Measurements from ENCODE around the gene TIMM44.
"Not testable (repeated sequence)": the region's sequence is repeated elsewhere in the genome, so short reads cannot be mapped to it uniquely, and the experiment has no call there.

Gene TIMM44

DNA sequence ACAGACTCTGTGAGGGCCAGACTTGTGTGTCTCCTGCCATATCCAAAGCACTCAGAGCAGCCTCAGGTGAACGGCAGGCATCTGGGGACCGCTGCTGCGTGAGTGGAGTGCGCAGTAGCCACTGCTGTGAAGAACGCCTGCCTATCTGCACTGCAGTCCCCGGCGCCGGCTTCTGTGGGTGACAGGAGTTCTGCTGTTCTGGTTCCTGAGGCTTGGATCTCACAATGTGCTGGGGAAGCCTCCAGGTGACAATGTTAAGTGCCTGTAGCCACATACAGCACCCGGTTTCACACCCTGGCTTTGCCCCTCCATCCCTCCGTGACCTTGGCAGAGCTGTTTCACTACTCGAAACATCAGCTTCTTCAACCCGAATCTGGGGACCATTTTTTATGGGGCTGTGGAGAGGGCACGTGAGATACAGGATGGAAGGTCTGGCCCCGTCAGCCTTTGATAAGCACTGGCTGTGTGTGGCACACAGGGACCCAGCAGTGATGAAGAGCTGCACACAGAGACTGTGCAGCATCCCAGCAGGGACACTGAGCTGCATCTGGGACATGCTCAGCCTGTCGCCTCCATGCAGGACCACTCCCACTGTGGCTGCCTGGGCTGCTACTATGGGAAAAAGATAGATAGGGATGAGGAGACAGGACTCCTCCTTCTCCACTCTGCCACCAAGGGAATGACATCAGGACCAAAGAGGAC, 33.7 kb upstream of the TIMM44 start:
- no peak overlapping the region for H3K4me3 ChIP-seq (ENCODE audit: low read depth, low read length)

DNA sequence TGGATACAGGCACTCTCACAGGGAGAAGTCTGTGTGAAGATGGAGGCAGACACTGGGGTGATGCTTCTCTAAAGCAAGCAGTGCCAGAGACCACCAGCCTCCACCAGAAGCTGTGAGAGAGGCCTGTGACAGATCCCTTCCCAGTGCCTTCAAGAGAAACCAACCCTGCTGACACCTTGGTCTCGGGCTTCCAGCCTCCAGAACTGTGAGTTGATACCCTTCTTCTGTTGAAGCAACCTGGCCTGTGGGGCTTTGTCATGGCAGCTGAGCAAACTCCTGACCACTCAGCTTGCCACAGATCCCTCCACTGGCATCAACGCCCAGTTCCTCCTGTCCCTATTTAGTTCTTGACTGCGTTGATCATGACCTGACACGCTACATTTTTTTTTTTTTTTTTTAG, 33.0 kb upstream of the TIMM44 start:
- no peak overlapping the region for H3K4me3 ChIP-seq (ENCODE audit: low read depth, low read length)

GRCh38 chr19:7975037-7975436, 31.6 kb upstream of the TIMM44 start:
- H3K4me3 ChIP-seq (ENCODE audit: low read depth, low read length), result no peak overlapping the region

DNA sequence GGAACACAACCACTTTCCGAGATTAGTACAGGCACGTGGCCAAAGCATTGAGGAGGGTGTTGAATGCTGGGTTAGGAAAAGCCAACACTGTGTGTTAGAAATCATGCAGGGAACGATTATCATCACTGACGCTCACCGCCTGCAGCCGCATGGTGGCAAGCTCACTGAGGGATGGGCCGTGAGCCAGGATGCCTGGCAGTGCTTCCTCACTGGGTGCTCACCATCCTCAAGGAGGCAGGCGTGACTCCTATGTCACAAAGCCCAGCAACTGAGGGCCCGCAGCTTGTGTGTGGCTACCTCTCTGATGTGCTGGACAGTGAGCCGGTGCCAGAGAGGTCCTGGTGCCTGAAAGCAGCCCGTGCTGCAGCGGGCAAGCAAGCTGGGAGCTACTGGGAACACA, 30.4 kb upstream of the TIMM44 start:
- no peak overlapping the region for H3K4me3 ChIP-seq (ENCODE audit: low read depth, low read length)

GRCh38 chr19:7971553-7972520, 28.4 kb upstream of the TIMM44 start:
- no peak overlapping the region for H3K4me3 ChIP-seq (ENCODE audit: low read depth, low read length)

DNA sequence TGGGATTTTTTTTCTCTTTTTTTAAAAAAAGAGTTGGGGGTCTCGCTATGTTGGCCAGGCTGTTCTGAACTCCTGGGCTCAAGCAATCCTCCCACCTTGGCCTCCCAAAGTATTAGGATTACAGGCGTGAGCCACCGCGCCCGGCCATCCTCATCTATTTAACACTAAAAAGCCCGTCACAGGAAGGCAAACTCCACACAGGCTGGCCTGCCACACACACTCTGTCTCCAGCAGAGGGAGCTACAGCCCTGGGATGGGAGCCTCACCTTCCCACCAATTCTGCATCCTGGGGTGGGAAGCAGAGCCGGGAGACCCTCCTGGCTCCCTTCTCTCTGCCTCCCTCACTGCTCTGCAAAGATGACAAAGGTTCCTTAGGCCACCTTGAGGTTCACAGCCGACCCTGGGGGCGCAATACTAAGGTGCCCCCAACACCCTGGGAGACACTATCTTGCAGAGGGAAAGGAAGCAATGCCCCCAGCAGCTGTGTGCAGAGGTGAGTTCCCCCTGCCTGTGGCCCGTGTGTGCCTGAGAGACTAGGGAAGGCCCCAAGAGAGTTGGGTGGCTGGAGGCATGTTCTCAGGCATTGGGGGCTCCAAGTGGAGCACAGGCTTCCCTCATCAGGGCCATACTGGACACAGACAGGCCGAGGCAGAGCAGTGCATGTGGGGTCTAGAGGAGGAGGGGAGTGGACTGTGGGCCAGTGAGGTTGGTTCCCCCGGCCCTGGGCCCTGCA, 27.4 kb upstream of the TIMM44 start:
- H3K4me3 ChIP-seq (ENCODE audit: low read depth, low read length), result no peak overlapping the region

GRCh38 chr19:7969555-7969939, 26.1 kb upstream of the TIMM44 start:
- H3K4me3 ChIP-seq (ENCODE audit: low read depth, low read length), result no peak overlapping the region

DNA sequence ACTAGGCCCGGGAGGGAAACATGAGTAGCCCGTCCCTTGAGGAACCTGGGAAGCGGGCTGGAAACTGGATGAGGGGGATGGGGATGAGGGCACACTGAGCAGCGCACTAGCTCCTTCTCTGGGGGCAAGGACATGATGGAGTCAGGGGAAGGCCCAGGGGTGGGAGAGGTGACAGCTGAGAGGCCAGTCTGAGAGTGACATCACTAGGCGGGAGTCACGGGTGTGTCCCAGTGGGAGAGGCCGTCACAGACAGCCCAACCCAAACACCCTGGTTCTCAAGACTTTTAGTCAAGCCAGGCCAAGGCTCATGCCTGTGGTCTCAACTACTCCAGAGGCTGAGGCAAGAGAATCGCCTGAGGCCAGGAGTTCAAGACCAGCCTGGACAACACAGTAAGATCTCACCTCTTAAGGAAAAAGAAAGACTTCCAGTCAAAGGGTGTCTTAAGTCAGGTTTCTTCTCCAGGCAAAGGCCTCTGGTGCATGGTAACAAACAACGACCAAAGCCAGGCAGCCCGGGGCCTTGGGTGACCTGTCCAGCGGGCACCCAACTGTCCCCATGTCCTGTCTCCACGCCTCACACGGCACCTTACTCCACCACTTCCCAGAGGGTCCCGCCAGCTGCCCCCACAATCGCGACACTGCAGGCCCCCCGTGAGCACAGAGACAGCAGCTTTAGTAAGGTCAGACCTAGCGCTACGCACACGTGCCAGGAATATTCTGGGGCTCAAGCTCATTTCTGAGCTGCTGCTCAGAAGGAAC, 25.5 kb upstream of the TIMM44 start:
- H3K4me3 ChIP-seq (ENCODE audit: low read depth, low read length), result no peak overlapping the region

DNA sequence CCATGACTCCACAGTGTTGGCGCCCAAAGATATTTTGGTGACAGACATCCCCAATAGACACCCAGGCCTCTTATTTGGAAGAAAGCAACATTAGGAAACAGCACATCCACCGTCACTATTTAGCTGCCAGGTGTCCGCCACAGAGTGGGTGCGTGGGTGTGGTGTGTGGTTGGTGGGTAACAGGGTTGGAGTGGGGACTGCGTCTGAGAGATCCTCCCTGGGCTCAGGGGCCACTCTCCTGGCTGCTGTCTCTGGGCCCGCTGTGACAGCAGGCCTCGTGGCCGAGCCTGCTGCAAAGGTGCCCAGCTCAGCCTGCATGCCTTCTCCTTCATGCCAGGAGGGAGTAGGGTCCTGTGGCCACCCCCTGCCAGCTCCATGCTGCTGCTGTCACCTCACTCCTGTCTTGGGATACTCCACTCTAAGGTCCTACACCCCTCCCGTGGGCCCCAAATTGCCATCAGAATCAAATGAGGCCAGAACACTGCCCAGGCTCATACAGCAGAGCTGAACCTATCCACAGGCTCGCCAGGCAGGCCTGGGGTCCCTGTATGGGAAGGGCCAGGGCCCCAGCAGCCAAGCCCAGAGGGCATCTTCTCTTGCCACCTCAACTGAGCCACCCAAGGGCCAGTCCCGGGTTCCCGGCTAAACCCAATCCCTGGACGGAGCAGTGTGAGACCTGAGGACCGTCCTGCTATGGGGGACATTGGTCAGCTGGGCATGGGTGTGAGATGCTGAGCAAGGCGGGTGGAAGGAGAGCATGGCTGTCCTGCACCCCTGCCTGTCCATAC, 24.7 kb upstream of the TIMM44 start:
- H3K4me3 ChIP-seq (ENCODE audit: low read depth, low read length), result no peak overlapping the region

GRCh38 chr19:7965921-7966665, 22.6 kb upstream of the TIMM44 start:
- no peak overlapping the region for H3K4me3 ChIP-seq (ENCODE audit: low read depth, low read length)

DNA sequence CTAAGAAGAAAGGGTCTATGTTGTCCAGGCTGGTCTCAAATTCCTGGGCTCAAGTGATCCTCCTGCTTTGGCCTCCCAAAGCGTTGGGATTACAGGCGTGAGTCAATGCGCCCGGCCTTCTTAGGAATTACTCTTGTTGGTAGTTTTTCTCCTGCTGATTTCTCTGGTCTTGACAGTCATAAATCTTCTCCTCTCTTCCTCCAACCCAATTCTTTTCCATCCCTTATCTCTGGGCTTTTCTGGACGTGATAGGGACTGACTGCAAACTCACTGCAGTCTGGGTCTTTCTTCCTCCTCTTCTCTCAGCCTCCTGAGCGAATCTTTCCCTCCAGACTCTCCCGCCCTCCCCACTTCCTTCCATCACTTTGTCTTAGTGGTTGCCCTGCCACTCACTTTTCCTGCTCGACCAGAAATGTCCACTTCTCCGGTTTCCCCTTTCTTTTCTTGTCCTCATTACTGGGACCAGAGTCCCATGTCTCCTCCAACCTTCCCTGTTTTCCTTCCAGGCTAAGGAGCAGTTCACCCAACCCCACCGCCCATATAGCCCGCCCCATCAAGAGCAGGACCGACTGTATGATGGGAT, 21.9 kb upstream of the TIMM44 start:
- no peak overlapping the region for H3K4me3 ChIP-seq (ENCODE audit: low read depth, low read length)

- no peak overlapping the region for H3K4me3 ChIP-seq (ENCODE audit: low read depth, low read length)
Observed at GRCh38 chr19:7963566-7963965, 20.1 kb upstream of the TIMM44 start.

GRCh38 chr19:7962644-7963268, 19.3 kb upstream of the TIMM44 start:
- no peak overlapping the region for H3K4me3 ChIP-seq (ENCODE audit: low read depth, low read length)

DNA sequence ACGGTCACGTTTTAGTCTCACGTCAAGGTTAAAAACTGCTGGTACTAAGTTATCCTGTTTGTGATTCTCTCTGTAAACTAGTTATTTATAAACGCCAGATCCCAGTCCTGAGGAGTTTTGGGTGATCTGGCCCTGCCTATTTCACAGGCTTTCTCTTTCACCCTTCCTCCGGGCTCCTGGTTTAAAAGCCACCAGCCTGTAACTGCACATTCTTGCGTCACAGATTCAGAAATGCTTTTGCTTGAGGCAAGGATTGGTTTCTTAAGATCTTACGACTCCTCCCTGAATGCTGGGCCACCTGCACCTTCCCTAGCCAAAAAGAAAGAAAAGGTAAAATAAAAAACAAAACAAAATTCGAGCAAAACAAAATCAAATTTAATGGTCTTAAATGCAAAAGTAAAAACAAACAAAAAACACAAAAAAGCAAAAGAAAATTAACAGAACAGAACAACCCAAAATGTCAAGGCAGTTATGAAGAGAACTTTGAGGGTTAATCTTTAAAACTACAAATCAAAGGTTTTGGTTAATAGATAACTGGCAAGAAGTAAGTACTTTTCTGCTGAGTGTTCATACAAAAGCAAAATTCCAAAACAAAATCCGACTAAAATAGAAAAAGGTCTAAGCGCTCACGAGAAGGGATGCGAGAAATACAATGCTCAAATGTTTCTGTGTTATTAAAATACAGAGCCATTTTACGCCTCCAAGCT, 18.6 kb upstream of the TIMM44 start:
- no peak overlapping the region for H3K4me3 ChIP-seq (ENCODE audit: low read depth, low read length)

GRCh38 chr19:7961082-7961481, 17.6 kb upstream of the TIMM44 start:
- not testable (repeated sequence) for H3K4me3 ChIP-seq (ENCODE audit: low read depth, low read length)

GRCh38 chr19:7959211-7959610, 15.7 kb upstream of the TIMM44 start:
- no peak overlapping the region for H3K4me3 ChIP-seq (ENCODE audit: low read depth, low read length)

- no peak overlapping the region for H3K4me3 ChIP-seq (ENCODE audit: low read depth, low read length)
Observed at GRCh38 chr19:7955696-7956095, 12.2 kb upstream of the TIMM44 start.

- H3K4me3 ChIP-seq (ENCODE audit: low read depth, low read length), result no peak overlapping the region
Observed at GRCh38 chr19:7953576-7953975, 10.1 kb upstream of the TIMM44 start.
